Neural progenitor cell (in vitro differentiated cells): ENCODE results near the gene KIF11. TPM values are rescaled to one million over a fixed set of nuclear protein-coding genes. Genes with fewer than 3 reads are reported as not detected.

Experiments used
- DNase-seq: peaks from one replicate; pipeline ENCODE4 v3.0.0-alpha.2; 2016; ENCODE audit warnings: low spot score
- H2AFZ ChIP-seq: fragments of 200-600 bp; sonication (generic); replicated peaks from 2 replicates; pipeline ENCODE4 v1.6.1; 2016; ENCODE audit warnings: antibody characterized with exemption
- H3F3A ChIP-seq: fragments of 200-600 bp; sonication (generic); 2 replicates; pipeline ENCODE4 v1.6.1; 2016; ENCODE audit warnings: antibody characterized with exemption, low read depth
- H3K27ac ChIP-seq: fragments of 200-600 bp; sonication (generic); 2 replicates; pipeline ENCODE4 v1.5.1; 2016; ENCODE audit warnings: mild to moderate bottlenecking
- H3K27me3 ChIP-seq: fragments of 200-600 bp; sonication (generic); 2 replicates; pipeline ENCODE4 v1.6.1; 2016; ENCODE audit warnings: mild to moderate bottlenecking, moderate library complexity
- H3K36me3 ChIP-seq: fragments of 200-600 bp; sonication (generic); 2 replicates; pipeline ENCODE4 v1.5.1; 2016
- H3K4me1 ChIP-seq: fragments of 200-600 bp; sonication (generic); 2 replicates; pipeline ENCODE4 v1.6.1; 2016; ENCODE audit warnings: mixed run types
- H3K4me2 ChIP-seq: fragments of 200-600 bp; sonication (generic); 2 replicates; pipeline ENCODE4 v1.6.1; 2016
- H3K4me3 ChIP-seq: fragments of 200-600 bp; sonication (generic); 2 replicates; pipeline ENCODE4 v1.5.1; 2016
- H3K79me2 ChIP-seq: fragments of 200-600 bp; sonication (generic); 2 replicates; pipeline ENCODE4 v1.6.1; 2016; ENCODE audit warnings: low read depth
- H3K9ac ChIP-seq: fragments of 200-600 bp; sonication (generic); 2 replicates; pipeline ENCODE4 v1.6.1; 2016
- H3K9me3 ChIP-seq: fragments of 200-600 bp; sonication (generic); 2 replicates; pipeline ENCODE4 v1.5.1; 2016; ENCODE audit warnings: low read depth
- H4K20me1 ChIP-seq: fragments of 200-600 bp; sonication (generic); 2 replicates; pipeline ENCODE4 v1.6.1; 2016; ENCODE audit warnings: low read depth
- H3K27ac Mint-ChIP-seq: 3 replicates; pipeline ENCODE4 v1.8.0; 2021; ENCODE audit warnings: mixed read lengths
- H3K27me3 Mint-ChIP-seq: 2 replicates; pipeline ENCODE4 v1.8.0; 2022; ENCODE audit warnings: low read depth, mild to moderate bottlenecking, inconsistent platforms, moderate library complexity, mixed read lengths; ENCODE audit not compliant: insufficient read depth
- H3K36me3 Mint-ChIP-seq: 3 replicates; pipeline ENCODE4 v1.8.0; 2021; ENCODE audit warnings: mixed read lengths
- H3K4me1 Mint-ChIP-seq: 3 replicates; pipeline ENCODE4 v1.8.0; 2021; ENCODE audit warnings: mixed read lengths
- H3K4me3 Mint-ChIP-seq: 3 replicates; pipeline ENCODE4 v1.8.0; 2021; ENCODE audit warnings: mild to moderate bottlenecking, moderate library complexity, mixed read lengths
- H3K9me3 Mint-ChIP-seq: 3 replicates; pipeline ENCODE4 v1.8.0; 2020; ENCODE audit warnings: mixed read lengths
- CTCF ChIP-seq: fragments of 200-600 bp; sonication (generic); IDR thresholded peaks from 2 replicates; pipeline ENCODE4 v1.5.1; 2017; ENCODE audit warnings: antibody characterized with exemption, mild to moderate bottlenecking
- EZH2 ChIP-seq: fragments of 200-600 bp; sonication (generic); IDR thresholded peaks from 2 replicates; pipeline ENCODE4 v1.6.1; 2017; ENCODE audit warnings: antibody characterized with exemption, mild to moderate bottlenecking, moderate library complexity
- EZH2phosphoT487 ChIP-seq: fragments of 200-600 bp; sonication (generic); IDR thresholded peaks from 2 replicates; pipeline ENCODE4 v1.6.1; 2017; ENCODE audit warnings: antibody characterized with exemption
- total RNA-seq: library from RNA; depleted of rRNA; stranded (reverse); fragments of >200 nt; gene quantifications from 2 replicates; pipeline ENCODE4 v1.2.3, GENCODE V29; 2015; ENCODE audit warnings: low replicate concordance

KIF11 gene
- total RNA-seq, 1 donor from 2014 or later = 128 TPM

- Mint-ChIP-seq H3K9me3 (no peaks in the 10 kb centered on the region), H3K4me3 (no peak overlapping the region), H3K36me3 (no peaks in the 10 kb centered on the region), H3K4me1 (peaks cover 10% of the 10 kb centered on the region), H3K27me3 (peaks cover 62% of the 10 kb centered on the region), H3K27ac (no peak overlapping the region)
- H3K4me2 ChIP-seq = no peak overlapping the region
- no peaks in the 10 kb centered on the region for H3K4me1 ChIP-seq
- H3K36me3 ChIP-seq = no peaks in the 10 kb centered on the region
- no peaks in the 10 kb centered on the region for H3K9me3 ChIP-seq
- H3K4me3 ChIP-seq = no peak overlapping the region
- TF ChIP-seq CTCF = no peak
- peak; percentile 21 for TF ChIP-seq EZH2
- no peak for TF ChIP-seq EZH2phosphoT487
- peaks cover 6% of the 10 kb centered on the region for H3F3A ChIP-seq
- H3K27ac ChIP-seq = no peak overlapping the region
- no peak overlapping the region for H2AFZ ChIP-seq
- no peak overlapping the region for H3K9ac ChIP-seq
- no peak for DNase-seq
- no peaks in the 10 kb centered on the region for H3K79me2 ChIP-seq
- peaks cover 98% of the 10 kb centered on the region for H3K27me3 ChIP-seq
- peaks cover 30% of the 10 kb centered on the region for H4K20me1 ChIP-seq
These were observed 105.0 kb downstream of the KIF11 start for GRCh38 chr10:92697663-92698511.

- Histone ChIP-seq H3K27me3 (peaks cover 96% of the 10 kb centered on the region), H3K4me1 (no peaks in the 10 kb centered on the region), H2AFZ (no peak overlapping the region), H3K36me3 (no peaks in the 10 kb centered on the region), H3F3A (no peaks in the 10 kb centered on the region), H3K79me2 (no peaks in the 10 kb centered on the region), H3K4me3 (peak overlapping the region; percentile 5), H3K9ac (no peak overlapping the region), H3K4me2 (peak overlapping the region; percentile 62), H3K9me3 (no peaks in the 10 kb centered on the region), H4K20me1 (peaks cover 18% of the 10 kb centered on the region), H3K27ac (no peak overlapping the region)
- peaks cover 10% of the 10 kb centered on the region for H3K4me1 Mint-ChIP-seq
- H3K27ac Mint-ChIP-seq = no peak overlapping the region
- peaks cover 53% of the 10 kb centered on the region for H3K27me3 Mint-ChIP-seq
- no peaks in the 10 kb centered on the region for H3K36me3 Mint-ChIP-seq
- no peak for DNase-seq
- TF ChIP-seq EZH2 (no peak), EZH2phosphoT487 (no peak), CTCF (no peak)
- no peaks in the 10 kb centered on the region for H3K9me3 Mint-ChIP-seq
- peak overlapping the region; percentile 80 for H3K4me3 Mint-ChIP-seq
These were observed 106.2 kb downstream of the KIF11 start for GRCh38 chr10:92699193-92699517.

GRCh38 chr10:92699518-92700381 is 106.8 kb downstream of the KIF11 start:
- no peaks in the 10 kb centered on the region for H3F3A ChIP-seq
- no peak for TF ChIP-seq CTCF
- TF ChIP-seq EZH2phosphoT487 = peak; percentile 77
- TF ChIP-seq EZH2 = peak; percentile 74
- H4K20me1 ChIP-seq = peaks cover 12% of the 10 kb centered on the region
- H2AFZ ChIP-seq = no peak overlapping the region
- peak; percentile 19 for DNase-seq
- peaks cover 10% of the 10 kb centered on the region for H3K4me1 Mint-ChIP-seq
- peak overlapping the region; percentile 5 for H3K4me3 ChIP-seq
- H3K4me1 ChIP-seq = no peaks in the 10 kb centered on the region
- H3K36me3 ChIP-seq = no peaks in the 10 kb centered on the region
- peak overlapping the region; percentile 80 for H3K4me3 Mint-ChIP-seq
- no peak overlapping the region for H3K9ac ChIP-seq
- no peak overlapping the region for H3K27ac Mint-ChIP-seq
- H3K9me3 ChIP-seq = no peaks in the 10 kb centered on the region
- no peaks in the 10 kb centered on the region for H3K36me3 Mint-ChIP-seq
- H3K79me2 ChIP-seq = no peaks in the 10 kb centered on the region
- peaks cover 94% of the 10 kb centered on the region for H3K27me3 ChIP-seq
- peaks cover 51% of the 10 kb centered on the region for H3K27me3 Mint-ChIP-seq
- H3K4me2 ChIP-seq = peak overlapping the region; percentile 62
- H3K9me3 Mint-ChIP-seq = no peaks in the 10 kb centered on the region
- no peak overlapping the region for H3K27ac ChIP-seq
